HG03378 (cell line): ENCODE measurements around the gene KANSL1.
"Not testable (repeated sequence)": the region's sequence is repeated elsewhere in the genome, so short reads cannot be mapped to it uniquely, and the experiment has no call there.

ENCODE experiments used
- ATAC-seq: cut with Tn5 transposase; IDR thresholded peaks from one replicate; pipeline ENCODE4 v1.9.1; 2021; ENCODE audit warnings: mild to moderate bottlenecking, moderate library complexity; ENCODE audit not compliant: unreplicated experiment

KANSL1 gene

DNA sequence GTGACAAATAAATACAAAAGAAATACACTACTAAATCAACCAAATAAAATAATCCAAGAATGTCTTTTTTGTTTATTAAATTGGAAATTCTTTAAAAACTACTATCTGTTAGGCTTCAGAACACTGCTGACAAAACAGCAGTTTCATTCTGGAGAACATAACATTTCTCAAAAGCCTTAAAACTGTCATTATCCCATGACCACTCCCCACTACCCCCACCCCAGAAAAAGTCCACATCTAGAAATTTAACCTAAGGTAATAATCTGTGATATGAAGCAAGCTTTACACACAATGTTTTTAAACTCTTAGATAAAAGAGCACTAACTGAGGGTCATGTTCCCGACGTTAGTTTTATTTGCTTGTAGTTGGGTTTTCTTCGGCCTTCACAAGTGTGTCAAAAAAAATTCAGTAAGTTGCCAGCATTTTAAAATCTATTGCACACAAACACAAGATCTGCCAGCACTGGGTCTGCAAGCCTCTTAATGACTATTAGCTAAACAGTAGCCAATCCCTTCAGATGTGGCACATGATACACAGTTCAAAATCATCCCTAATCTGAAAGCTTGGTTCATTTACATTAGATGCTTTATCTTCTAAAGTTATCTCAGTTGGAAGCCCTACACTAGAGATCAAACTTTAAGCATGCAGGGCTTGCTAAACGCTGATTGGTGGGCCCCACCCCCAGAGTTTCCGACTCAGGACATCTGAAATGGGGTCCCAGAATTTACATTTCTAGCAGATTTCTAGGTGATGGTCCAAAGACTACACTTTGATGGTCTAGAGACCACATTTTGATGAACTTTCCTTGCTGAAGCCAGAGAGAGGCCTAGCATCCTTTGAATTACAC, 75.2 kb downstream of the KANSL1 start:
- no peak for ATAC-seq

DNA sequence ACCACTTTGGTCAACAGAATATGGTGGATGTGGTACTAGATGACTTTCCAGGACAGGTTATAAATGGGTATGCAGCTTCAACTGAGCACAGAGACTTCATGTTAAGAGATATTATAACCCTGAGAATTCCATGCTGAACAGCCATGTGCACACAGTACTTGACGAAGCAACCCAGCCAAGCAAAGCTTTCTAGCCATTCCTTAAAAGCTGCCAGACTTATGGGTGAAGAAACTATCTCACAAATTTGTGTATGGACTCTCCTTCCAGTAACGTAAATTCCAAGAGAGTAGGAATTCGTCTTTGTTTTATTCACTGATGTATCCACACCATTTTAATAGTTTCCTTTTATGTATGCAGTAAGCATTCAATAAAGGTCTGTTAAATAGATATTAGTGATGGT, 76.1 kb downstream of the KANSL1 start:
- ATAC-seq, result no peak

DNA sequence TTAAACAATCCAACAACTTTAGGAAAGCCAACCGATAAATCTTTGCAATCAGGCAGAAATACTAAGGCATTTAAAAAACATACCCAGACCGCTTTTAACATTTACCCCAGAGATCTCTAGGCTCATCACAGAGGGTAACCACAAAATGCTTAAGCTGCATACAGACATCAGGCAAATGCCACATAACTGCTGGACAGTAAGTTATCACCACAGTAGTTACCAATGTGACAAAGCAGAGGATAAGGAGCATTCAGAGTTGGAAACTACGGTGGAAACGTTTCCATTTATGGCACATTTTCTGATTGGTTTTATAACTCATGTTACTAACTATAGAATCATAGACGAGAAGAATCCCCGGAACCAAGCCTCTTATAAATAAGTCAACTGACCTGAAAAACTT, 77.5 kb downstream of the KANSL1 start:
- no peak for ATAC-seq

DNA sequence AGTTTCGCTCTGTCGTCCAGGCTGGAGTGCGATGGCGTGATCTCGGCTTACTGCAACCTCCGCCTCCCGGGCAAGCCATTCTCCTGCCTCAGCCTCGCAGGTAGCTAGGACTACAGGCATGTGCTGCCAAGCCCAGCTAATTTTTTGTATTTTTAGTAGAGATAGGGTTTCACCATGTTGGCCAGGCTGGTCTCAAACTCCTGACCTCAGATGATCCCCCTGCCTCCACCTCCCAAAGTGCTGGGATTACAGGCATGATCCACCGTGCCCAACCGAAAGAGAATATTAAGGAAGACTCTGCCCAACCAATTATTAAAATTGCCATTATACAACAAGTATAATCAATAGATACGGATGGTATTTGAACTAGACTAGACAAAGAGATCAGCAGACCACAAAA, 82.0 kb downstream of the KANSL1 start:
- ATAC-seq, result not testable (repeated sequence)

DNA sequence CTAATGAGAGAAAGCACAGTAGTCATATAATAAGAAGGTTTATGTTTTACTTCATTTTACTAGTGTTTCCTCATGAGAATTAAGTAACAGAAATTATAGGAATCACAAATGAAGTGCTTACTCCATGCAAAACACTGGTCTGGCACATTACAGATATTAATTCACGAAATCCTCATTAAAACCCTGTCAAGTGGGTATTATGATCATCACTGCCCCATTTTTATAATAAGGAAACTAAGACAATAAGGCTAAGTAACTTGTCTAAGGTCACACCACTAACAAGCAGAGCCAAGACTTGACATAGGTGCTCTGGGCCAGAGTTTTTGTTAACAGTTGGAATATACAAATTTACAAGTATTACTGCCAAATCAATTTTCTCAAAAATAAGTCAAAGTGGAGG, 83.0 kb downstream of the KANSL1 start:
- ATAC-seq, result no peak

DNA sequence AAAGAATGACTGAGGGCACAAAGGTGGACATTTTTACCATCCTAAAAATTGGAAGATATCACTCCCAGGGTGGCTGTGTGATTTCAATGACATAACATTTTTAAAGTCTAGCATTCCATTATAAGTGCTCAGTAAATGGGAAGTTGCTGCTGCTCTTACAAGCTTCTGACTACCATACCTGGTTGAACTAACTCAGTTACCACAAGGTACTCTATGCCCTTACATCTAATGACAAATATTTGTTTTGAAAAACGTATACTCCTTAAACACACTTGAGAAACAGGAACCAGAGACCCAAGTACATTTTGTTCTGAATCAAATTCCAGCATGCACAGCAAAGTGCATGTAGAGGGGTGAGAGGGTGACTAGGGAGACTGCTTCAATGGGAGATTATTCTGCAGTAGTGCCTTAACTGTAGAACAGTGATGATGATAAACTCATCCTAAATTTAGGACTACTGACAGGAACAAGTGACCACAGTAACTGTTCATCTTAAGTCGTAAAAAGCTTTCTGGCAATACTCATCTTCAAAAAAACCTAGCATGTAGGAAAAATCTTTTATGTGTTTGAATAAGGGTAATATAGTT, 83.5 kb downstream of the KANSL1 start:
- no peak for ATAC-seq

DNA sequence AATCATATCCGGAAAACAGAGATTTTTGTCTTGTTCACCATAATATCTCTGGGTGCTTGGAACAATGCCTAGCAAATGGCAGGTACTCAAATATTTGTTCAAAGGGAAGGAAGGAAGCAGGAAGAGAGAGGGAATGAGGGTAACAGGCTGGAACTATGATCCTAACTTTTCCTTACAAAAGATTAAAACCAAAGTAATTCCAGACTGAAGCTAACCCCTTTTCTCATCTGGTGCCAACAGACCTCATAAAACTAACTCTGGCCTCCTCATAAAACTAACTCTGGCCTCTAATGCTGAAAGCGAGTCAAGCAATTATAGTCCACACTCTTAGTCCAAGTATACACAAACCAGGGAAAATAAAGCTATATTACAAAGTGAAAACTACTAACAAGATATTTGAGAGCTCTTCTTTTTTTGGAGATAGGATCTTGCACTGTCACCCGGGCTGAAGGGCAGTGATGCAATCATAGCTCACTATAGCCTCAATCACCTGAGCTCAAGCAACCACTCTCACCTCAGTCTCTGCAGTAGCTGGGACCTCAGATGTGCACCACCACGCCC, 84.6 kb downstream of the KANSL1 start:
- no peak for ATAC-seq

DNA sequence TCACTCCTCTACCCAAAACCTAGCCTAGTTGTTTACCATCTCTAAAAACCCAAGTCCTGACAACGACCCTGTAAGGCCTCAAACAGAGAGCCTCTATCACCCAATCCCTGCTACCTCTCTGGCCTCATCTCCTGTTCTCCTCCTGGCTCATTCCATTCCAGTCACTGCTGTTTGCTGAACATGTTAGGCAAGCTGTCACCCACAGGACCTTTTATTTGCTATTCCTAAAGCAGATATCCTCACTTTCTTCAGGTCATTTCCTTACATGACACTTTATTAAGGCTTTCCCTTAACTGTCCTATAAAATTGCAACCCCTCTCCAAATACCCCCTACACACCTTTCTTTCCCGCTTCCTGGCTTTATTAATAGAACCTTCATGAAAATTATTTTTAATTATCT, 85.1 kb downstream of the KANSL1 start:
- ATAC-seq, result no peak

DNA sequence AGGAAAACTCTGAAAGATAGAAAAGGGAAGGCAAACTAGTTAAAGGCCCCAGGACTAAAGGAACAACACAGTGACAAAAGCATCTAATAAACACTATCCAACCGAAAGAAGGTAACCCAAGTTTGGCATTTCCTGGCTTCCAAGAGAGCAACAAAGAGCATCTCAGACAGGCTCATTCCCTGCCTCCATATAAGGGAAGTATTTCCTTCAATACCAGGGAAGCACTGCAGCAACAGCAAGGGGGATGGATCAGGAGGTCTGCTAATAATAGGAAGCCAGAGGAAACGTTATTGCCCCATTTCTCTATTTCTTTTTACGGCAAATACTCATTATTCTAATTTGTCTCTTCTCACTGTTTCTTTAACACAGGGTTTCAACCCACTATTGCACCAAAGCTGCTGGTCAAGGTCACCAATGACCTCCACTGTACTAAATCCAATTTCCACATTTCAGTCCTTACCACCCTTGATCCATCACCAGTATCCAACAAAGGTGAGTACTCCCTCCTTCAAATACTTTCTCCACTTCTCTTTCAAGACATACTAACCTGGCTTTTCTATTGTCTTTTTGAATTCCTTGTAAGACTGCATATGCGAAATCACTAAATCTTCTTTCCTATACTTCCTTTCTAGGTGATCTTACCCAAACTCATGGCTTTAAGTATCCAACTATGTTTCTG, 86.1 kb downstream of the KANSL1 start:
- no peak for ATAC-seq

DNA sequence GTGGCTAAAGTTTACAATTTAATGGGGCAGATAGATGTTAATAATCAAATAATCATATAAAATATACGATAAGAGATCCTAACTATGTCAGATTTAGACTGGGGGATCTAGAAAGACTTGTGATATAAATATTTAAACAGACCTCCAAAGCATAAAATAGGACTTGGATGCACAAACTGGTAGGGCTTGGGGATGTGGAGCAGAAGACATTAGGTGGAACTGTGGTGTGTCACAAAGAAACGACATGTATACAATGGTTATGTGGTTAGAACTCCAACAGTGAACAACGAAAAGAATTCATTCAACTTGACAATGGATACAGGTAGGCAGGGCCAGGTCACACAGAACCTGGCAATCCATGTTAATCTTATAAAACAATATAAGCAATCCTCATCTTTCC, 90.4 kb downstream of the KANSL1 start:
- not testable (repeated sequence) for ATAC-seq

DNA sequence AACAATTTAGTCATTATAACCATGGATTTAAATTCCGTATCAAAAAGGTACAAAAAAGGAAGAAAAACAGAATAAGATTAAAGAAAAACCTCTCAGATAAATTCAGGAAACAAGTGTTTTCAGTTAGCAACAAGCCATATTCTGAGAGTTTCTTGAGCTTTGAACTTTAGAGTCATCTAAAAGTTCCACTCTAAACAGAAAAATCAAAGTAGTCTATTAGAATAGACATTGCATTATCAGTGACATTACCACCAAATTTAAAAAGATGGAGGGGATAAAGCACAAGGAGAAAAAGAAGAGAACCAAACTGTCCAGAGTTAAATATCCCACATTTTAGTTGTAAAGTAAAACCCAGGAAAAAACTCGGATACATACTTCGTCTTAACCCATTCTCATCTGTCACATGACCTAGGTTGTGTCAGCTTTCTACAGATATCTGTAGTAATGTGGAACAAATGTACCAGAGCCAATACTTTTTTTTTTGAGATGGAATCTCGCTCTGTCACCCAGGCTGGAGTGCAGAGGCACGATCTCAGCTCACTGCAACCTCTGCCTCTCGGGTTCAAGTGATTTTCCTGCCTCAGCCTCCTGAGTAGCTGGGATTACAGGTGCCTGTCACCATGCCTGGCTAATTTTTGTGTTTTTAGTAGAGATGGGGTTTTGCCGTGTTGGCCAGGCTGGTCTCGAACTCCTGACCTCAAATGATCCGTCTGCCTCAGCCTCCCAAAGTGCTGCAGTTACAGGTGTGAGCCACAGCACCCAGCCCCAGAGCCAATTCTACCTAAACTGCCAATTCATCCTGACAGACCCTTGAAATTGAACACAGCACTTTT, 91.2 kb downstream of the KANSL1 start:
- ATAC-seq, result not testable (repeated sequence)

DNA sequence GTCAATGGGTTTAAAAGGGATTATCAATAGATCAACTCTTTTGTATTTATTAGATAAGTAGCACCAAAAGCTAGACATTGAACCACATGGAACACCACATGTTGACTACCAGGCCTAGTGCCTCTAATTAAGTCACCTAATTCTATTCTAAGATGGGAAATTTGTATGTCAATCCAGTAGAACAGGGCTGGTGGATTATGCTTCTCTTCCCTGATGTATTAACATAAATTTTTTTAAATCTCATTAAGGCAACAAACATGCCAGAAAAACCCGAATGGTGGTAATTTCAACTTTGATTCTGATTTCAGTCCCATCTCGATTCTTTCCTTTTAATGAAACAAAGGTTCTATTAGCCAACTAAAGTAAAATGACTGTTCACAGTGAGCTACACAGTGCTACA, 92.6 kb downstream of the KANSL1 start:
- no peak for ATAC-seq

DNA sequence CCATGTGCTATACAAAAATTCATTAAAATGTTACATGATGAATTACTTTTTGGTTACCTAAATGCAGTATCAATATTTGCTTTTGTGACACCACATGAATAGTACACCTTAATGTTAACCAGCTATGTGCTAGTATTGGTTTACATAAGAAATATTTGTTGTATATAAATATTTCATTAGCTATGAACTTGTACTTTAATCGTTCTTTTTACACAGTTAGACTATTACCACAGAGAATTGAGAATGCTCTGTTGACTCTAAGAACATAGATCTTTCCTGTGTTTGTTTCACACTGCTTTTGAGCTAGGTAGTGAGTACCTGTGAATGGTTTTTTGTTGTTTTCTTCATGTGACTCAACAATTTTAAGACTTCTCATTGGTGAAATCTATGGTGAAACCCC, 93.4 kb downstream of the KANSL1 start:
- ATAC-seq, result no peak

DNA sequence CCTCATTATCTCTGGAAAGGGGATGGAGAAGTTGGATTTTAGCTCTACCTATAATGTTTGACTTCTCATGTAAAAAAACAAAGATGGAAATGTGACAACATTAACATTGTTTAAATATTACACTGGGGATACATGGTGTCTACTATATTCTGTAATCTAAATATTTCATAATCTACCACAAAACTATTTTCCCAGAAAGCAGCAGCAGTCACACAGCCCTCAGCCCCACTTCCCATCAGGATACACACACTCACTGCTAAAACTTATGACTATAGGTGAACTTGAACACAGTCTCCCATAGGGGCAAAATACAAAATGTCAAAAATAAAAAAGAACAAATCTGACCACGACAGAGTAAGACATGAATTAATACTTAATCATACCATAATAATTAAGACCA, 95.7 kb downstream of the KANSL1 start:
- ATAC-seq, result no peak

DNA sequence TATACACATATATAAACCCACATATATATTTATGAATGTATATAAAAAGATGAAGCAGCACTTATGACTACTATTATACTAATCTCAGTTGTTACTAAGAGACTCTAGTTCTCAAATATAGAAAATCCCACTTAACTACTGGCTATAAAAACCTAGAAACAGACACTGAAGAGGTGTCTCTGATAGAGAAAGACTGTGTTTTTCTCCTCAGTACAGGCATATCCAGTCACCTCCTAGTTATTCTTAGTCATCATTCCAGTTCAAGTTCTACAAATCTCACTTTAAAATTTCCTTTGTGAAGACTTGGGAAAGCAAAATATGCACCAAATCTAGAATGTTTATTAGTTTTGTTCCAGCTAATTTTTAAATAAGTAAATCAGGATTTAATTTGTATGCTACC, 100.2 kb downstream of the KANSL1 start:
- no peak for ATAC-seq

DNA sequence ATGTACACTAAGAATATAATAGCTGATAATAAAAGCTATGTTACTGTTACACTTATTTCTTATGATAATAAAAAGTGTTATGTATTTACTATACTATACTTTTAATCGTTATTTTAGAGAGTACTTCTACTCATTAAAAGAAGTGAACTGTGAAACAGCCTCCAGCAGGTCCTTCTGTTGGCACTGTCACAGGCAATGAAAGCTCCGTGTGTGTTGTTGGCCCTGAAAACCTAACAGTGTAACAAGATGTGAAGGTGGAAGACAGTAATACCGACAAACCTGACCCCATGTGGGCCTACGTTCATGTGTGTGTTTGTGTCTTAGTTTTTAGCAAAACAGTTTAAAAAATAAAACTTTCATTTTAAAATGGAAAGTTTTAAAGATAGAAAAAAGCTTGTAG, 102.4 kb downstream of the KANSL1 start:
- ATAC-seq, result no peak

DNA sequence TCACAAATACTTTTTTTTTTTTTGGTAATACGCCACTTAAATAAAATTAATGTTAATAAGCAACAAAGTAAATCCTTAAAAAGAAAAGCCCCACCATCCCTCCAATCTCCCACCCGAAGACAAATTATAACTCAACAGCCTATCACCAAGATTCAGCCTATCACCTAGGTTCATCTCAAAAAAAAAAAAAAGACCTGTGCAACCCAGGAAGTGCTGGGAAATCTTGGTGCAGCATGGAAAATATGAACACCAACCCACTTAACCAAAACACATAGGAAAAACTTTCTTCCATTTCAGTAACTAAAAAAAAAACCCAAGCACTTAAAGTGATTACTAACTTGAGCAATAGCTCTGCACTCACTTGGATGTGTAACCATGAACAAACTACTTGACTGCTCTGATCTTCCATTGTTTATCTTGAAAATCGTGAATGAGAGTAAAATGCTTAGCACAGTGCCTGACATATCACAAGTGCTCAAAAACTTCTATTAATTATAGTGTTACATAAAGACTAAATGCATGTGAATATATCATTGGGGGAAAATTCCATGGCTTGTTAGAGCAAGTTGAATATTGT, 103.8 kb downstream of the KANSL1 start:
- no peak for ATAC-seq

DNA sequence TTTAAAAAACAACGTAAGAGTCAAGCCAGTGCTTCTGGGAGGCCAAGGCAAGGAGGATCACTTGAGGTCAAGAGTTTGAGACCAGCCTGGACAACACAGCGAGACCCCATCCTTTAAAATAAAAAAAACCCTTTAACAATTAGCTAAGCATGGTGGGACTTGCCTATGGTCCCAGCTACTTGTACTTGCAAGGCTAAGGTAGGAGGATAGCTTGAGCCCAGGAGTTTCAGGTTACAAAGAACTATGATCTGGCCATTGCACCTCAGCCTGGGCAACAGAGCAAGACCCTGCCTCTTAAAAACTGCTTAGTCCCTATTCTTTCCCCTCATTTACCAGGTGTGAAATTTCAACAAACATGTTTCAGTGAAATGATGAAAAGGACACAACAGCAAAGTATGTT, 104.6 kb downstream of the KANSL1 start:
- no peak for ATAC-seq

DNA sequence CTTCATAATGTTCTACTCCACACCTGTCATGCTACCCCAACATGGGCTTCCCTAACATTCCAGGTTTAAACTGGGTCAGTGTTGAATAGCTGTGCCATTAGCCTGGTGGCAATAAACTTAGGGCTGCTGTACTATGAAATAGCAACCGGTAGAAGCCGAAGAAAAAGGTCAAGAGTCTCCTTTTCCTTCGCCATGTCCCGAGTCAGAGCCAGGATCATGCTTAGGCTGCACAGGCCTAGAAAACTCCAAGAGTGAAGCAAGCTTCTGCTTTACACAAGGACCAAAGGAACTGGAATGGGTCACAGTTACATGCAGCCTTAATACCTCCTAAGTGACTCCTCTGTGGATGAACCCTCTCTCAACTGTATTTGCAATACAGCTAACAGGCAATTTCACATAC, 105.4 kb downstream of the KANSL1 start:
- ATAC-seq, result not testable (repeated sequence)

DNA sequence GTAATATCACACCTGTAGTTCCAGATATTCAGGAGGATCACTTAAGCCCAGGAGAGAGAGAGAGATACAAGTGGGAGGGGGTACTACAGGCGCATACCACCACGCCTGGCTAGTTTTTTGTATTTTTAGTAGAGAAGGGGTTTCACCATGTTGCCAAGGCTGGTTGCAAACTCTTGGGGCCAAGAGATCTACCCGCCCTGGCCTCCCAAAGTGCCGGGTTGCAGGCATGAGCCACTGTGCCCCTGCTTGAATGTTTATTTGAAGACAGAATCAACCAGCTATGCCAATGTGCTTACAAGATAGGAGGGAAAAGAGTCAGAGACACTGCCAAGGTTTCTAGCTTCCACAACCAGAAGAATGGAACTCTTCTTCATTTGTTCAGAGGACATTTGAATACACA, 106.4 kb downstream of the KANSL1 start:
- ATAC-seq, result no peak

DNA sequence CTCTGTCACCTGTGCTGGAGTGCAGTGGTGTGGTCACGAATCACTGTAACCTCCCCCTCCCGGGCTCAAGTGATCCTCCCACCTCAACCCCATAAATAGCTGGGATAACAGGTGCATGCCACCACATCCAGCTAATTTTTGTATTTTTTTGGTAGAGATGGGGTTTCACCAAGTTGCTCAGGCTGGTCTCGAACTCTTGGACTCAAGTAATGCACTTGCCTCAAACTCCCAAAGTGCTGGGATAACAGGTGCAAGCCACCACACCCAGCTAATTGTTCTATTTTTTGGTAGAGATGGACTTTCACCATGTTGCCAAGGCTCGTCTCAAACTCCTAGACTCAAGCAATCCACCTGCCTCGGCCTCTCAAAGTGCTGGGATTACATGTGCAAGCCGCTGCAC, 107.7 kb downstream of the KANSL1 start:
- ATAC-seq, result no peak
